ENCODE measurements around the gene ZNF829.

Gene ZNF829

GRCh38 chr19:36915992-36916830, at the start of gene ZNF829, which contains the start of gene ZNF568:
Gene ZNF829 (minus strand): TSS chr19:36916291. CDS start chr19:36915167, 1,124 bp downstream.
Gene ZNF568 (plus strand): TSS chr19:36916332. CDS start chr19:36922771, 6,439 bp downstream.
- DNase-seq (ENCODE audit: low read depth): peak; percentile 84
- H3K4me3 ChIP-seq (ENCODE audit: low read depth, low read length): peak within 1 kb of the TSS; percentile 69
- peak; percentile 16 for TF ChIP-seq CTCF (IDR thresholded peaks at IDR 0.05; ENCODE audit: low read depth, low read length)
- TF ChIP-seq MYC (IDR thresholded peaks at IDR 0.05; ENCODE audit: low read depth, low read length): no peak

GRCh38 chr19:36963280-36963679, 47.2 kb upstream of the ZNF829 start:
- TF ChIP-seq MAX (IDR thresholded peaks at IDR 0.05; ENCODE audit: low read depth, low read length) (no peak), MYC (IDR thresholded peaks at IDR 0.05; ENCODE audit: low read depth, low read length) (no peak), CTCF (IDR thresholded peaks at IDR 0.05; ENCODE audit: low read depth, low read length) (no peak), POLR2A (IDR thresholded peaks at IDR 0.05; ENCODE audit: extremely low read depth, insufficient read length) (no peak)
- H3K4me3 ChIP-seq (ENCODE audit: low read depth, low read length): no peak overlapping the region
- no peak for DNase-seq (ENCODE audit: low read depth)

GRCh38 chr19:36962346-36962745, 46.3 kb upstream of the ZNF829 start:
- H3K4me3 ChIP-seq (ENCODE audit: low read depth, low read length): no peak overlapping the region

GRCh38 chr19:36950335-36951119, 34.4 kb upstream of the ZNF829 start:
- H3K4me3 ChIP-seq (ENCODE audit: low read depth, low read length): no peak overlapping the region
- DNase-seq (ENCODE audit: low read depth): no peak
- TF ChIP-seq CTCF (IDR thresholded peaks at IDR 0.05; ENCODE audit: low read depth, low read length): no peak
- TF ChIP-seq MYC (IDR thresholded peaks at IDR 0.05; ENCODE audit: low read depth, low read length): no peak
- no peak for TF ChIP-seq MAX (IDR thresholded peaks at IDR 0.05; ENCODE audit: low read depth, low read length)
- no peak for TF ChIP-seq POLR2A (IDR thresholded peaks at IDR 0.05; ENCODE audit: extremely low read depth, insufficient read length)

More at GRCh38 chr19:36962346-36962745, 46.3 kb upstream of the ZNF829 start:
- DNase-seq (ENCODE audit: low read depth): no peak
- TF ChIP-seq MYC (IDR thresholded peaks at IDR 0.05; ENCODE audit: low read depth, low read length) (no peak), CTCF (IDR thresholded peaks at IDR 0.05; ENCODE audit: low read depth, low read length) (no peak), POLR2A (IDR thresholded peaks at IDR 0.05; ENCODE audit: extremely low read depth, insufficient read length) (no peak), MAX (IDR thresholded peaks at IDR 0.05; ENCODE audit: low read depth, low read length) (no peak)

- DNase-seq (ENCODE audit: low read depth): peak; percentile 23
- H3K4me3 ChIP-seq (ENCODE audit: low read depth, low read length): no peak overlapping the region
- TF ChIP-seq MYC (IDR thresholded peaks at IDR 0.05; ENCODE audit: low read depth, low read length) (no peak), MAX (IDR thresholded peaks at IDR 0.05; ENCODE audit: low read depth, low read length) (no peak), POLR2A (IDR thresholded peaks at IDR 0.05; ENCODE audit: extremely low read depth, insufficient read length) (no peak), CTCF (IDR thresholded peaks at IDR 0.05; ENCODE audit: low read depth, low read length) (no peak)
These were observed 23.1 kb upstream of the ZNF829 start for GRCh38 chr19:36939153-36939552.
